Activated naive CD8-positive, alpha-beta T cell treated with anti-CD3 and anti-CD28 coated beads, Interleukin-2, amount 50 U/mL, for 16 hours (primary cell): ENCODE results near the gene RIIAD1.
"Not testable (repeated sequence)": the region's sequence is repeated elsewhere in the genome, so short reads cannot be mapped to it uniquely, and the experiment has no call there.

ENCODE experiments used
- DNase-seq: peaks from one replicate; pipeline ENCODE4 v3.0.0-alpha.2; 2020; ENCODE audit warnings: low read depth, low spot score

The RIIAD1 gene, protein sequence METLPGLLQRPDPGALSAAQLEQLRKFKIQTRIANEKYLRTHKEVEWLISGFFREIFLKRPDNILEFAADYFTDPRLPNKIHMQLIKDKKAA

DNA sequence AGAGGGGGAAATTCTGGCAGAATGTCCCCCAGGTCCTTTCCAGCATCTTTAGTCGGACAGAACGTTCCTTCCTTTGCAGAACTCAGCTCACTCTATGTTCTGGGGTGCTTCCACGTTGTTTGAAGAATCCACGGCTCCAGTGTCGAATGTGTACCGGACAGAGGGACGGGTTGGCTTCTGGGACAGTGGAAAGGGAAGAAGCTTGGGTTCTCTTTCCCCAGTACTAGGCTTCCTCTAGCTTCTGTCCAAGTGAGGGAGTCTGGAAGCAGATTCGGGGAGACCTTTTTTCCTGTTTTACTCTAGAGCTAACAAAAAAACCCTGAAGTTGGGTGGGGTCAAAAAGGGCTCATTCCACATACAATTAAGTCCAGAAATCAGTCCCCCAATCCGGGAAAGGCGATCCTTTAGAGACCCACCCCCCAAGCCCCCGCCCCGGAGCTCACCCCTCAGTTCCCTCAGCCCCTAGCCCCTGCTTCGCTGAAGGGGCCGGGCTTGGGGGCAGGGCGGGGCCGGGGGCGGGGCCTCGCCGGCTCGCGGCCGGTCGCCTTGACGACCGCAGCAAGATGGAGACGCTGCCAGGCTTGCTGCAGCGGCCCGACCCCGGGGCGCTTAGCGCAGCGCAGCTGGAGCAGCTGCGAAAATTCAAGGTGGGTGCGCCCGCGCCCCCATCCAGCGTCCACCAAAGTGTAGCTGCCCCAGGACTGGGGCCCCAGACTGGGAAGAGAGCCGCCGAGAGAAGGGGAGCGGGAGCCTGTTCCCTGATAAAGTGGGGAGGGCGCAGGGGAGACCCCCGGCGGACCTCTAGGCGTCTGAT, at the start of gene RIIAD1:
TSS of gene RIIAD1 (plus strand) at position 549 of the 814 bp plus-strand sequence. CDS start at position 564, 15 bp downstream.
- DNase-seq, result no peak

DNA sequence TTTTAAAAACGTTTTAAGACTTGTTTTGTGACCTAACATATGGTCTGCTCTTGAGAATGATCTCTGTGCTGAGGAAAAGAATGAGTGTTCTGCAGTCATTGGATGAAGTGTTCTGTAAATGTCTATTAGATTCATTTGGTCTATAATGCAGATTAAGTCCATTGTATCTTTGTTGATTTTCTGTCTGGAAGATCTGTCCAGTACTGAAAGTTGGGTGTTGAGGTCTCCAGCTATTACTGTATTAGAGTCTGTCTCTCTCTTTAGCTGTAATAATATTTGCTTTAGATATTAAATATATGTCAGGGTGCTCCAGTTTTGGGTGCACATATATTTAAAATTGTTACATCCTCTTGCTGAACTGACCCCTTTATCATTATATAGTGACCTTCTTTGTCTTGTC, 47.9 kb upstream of the RIIAD1 start:
- no peak for DNase-seq

DNA sequence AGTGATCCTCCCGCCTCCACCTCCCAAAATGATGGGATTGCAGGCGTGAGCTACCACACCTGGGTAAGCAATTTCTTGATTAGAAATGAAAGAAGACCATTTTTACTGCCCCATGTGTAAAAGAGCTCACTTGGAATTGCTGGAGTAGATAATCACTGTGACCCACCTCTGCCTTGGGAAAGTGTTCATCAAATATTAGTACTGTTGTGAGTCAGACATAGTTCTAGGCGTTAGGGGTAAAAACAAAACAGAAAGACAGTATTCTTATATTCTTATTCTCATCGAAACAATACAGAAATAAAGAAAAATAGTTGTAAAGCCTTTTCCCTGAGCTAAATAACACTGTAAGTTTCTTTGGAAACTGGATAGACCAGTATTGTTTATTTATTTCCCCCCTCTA, 40.9 kb upstream of the RIIAD1 start:
- DNase-seq, result no peak

DNA sequence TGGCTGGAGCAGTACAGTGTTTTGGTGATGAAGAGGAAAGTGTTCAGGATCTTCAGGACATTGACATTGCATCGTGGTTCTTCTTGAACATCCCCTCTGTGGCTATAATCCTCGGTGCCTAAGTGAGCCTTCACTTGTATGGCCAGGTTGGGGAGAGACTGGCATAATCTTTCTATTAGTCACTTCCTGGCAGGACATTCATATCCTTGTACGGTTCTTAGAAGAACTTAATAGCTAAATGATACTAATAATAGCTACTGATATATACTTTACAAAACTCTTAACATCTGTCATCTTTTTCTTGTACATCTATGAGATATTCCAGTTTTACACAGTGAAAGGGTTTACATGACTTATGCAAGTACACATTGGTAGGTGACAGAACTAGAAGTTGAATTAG, 40.5 kb upstream of the RIIAD1 start:
- no peak for DNase-seq

DNA sequence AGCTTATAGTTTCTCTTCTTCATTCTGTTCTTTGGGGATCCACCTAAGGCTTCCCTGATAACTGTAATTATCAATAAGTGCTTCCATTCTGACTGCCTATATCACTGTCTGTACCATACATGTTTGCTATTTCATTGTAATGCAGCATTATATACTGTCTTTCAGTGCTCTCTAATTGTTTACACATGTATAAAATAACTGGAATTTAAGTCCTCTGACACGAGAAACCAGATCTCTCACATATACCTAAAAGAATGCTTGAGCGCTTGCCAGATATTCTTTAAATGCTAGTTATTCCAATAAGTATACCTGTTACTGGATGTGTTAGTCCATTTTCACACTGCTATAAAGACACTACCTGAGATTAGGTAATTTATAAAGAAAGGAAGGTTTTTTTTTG, 39.4 kb upstream of the RIIAD1 start:
- no peak for DNase-seq

DNA sequence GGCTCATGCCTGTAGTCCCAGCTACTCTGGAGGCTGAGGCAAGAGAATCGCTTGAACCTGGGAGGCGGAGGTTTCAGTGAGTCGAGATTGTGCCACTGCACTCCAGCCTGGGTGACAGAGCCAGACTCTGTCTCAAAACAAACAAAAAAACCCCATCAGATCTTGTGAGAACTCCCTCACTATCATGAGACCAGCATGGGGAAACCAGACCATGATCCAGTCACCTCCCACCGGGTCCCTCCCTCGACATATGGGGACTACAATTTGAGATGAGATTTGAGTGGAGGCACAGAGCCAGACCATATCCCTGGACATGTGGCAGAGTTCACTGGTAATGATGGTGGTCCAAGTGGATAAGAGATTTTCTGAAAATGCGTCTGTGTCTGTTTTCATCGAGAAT, 38.4 kb upstream of the RIIAD1 start:
- DNase-seq, result not testable (repeated sequence)

DNA sequence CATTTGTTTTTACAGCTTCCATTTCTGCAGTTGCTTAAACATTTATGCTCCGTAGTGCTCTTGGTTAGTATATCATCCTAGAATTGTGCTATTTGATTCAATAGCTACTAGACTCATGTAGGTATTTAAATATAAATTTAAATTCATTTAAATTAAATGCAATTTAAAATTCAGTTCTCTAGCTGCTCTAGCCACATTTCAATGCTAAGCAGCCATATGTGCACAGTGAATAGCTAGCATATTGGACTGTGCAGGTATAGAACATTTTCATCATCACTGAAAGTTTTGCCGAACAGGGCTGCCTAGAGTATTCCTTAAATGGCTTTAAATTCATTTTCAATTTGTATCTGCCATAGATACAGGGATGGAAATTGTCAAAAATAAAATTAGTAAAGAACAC, 37.2 kb upstream of the RIIAD1 start:
- no peak for DNase-seq

DNA sequence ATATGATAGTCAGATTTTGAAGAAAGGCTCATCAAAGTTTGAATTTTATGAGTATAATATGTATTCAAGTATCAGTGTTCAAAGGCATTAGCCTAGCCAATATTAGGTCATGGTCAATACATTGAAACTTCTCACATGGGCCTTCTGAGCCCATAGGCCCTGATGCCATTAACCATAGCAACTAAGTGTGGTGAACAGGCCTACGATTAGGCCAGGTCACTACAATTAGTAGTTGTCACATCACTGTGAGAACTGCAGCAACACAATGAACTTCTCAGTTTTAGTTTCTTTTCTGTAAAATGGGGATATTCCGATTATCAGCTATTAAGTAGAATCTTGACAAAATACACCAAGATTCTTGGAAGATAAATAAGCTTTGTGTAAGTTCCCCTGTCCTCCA, 34.8 kb upstream of the RIIAD1 start:
- no peak for DNase-seq

DNA sequence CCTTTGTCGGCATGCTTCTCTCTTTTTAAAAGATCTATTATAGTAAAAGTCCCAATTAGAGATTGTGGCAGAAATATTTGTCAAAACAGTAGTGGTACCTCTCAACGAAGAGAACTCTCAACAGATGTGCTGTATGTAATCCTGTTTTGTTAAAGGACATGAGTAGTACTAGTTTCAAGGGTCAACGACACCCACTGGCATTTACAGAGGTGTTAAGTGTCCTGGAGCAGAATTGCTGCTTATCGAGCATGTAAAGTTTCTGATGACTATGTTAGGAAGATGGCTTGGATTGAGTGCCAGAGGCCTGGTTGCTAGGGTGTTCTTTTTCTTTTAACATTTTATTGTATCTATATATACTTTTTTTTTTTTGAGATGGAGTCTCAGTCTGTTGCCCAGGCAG, 31.8 kb upstream of the RIIAD1 start:
- DNase-seq, result no peak

DNA sequence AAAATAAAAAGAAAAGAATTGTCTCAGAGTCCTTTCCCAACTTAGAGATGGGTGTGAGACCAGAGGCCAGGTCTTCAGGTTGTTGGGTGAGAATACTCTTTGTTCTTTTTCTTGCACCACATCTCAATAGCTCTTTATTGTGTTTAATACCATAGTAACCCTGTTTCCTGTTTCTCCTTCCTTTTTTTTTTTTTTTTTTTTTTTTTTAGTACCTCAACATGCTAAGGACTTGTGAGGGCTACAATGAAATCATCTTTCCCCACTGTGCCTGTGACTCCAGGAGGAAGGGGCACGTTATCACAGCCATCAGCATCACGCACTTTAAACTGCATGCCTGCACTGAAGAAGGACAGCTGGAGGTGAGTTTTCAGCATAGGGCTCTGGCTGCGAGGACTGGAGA, 29.1 kb upstream of the RIIAD1 start:
- DNase-seq, result no peak

DNA sequence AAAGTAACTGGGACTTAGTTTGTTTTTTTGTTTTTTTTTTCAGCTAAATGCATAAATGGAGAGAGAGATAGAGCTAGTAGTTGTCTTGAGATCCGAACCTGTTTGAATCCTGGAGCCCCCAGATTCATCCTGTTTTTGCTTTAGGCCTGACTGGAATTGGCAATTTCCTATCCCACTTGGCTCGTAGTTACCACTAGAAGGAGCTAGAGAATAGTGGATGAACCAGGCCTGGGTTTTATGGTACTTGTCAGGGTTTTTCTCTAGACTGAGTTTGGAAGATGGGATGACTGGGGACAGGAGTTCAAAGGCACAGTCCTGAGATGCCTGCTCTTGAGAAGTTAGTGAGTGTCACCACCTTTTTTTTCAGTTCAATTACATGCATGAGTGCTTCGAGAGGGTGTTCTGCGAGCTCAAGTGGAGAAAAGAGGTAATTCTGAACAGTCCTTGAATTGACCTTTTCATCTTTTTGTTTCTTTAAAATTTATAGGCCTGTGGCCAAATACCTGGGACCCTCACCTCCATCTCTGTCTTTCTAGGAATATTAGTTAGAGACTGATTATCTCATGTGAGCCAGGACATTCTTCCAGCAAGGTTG, 28.2 kb upstream of the RIIAD1 start:
- DNase-seq, result no peak

DNA sequence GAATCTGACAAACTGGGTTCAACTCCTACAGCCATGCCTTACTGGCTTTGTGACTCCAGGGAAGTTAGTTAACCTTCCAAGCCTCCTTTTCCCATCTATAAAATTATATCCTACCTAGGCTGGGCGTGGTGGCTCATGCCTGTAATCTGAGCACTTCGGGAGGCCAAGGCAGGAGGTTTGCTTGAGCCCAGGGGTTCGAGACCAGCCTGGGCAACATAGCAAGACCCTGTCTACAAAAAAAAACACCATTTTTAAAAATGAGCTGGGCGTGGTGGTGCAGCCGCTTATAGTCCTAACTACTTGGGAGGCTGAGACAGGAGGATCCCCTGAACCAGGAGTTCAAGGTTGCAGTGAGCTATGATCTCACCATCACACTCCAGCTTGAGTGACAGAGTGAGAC, 19.8 kb upstream of the RIIAD1 start:
- no peak for DNase-seq

DNA sequence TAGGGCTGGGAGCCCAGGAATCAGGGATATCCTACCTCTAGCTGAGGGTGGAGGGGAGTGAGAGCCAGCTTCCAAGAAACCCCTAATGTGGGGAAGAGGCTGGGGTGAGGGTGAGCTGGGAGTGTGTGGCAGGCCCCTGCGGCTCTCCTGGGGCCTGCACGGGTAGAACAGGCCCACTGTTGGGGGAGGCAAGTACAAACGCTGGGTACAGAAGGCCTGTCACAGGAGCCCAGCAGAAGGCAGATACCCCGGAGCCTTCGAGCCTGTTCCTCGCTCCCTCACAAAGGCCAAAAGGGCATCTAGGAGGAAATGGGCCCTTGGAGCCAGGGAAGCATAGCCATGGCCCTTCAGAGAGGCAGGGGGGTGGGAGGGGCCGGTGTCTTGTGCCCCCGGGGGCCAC, 18.4 kb upstream of the RIIAD1 start:
- no peak for DNase-seq

DNA sequence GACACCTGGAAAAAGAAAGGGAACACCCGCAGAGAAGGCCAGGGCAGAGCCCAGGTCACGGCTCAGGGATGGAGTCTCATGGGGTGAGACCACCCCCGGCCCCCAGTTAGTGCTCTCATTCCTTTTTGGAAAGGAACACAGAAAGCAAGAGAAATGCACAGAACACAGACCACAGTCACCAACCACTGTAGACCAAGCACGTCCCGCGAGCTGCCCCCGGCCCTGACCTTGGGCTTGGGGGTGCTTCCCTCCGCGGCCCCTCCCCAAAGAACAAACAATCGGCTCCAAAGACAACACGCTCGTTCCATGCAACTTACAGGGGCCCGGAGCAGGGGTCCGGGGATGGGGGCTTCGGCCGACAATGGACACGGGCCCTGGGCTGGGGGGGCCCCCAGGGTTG, 17.5 kb upstream of the RIIAD1 start:
- no peak for DNase-seq

DNA sequence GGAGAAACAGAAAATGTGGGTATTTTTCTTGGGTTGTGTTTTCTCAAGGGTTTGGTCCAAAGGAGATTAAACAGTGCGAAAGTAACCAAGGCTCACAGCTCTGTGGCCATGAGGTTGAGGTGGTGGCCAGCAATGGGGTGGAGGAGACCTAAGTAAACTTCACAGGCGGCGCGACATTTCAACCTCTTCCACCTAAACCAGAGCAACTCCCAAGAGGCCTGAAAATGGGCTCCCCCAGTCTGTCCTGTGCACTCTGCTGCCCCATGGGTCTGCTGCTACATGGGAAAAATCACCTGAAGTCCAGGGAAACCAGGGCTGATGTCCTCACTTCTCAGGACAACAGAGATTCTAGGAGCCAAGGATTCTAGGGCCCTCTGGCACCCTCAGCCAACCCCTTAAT, 17.1 kb upstream of the RIIAD1 start:
- no peak for DNase-seq

DNA sequence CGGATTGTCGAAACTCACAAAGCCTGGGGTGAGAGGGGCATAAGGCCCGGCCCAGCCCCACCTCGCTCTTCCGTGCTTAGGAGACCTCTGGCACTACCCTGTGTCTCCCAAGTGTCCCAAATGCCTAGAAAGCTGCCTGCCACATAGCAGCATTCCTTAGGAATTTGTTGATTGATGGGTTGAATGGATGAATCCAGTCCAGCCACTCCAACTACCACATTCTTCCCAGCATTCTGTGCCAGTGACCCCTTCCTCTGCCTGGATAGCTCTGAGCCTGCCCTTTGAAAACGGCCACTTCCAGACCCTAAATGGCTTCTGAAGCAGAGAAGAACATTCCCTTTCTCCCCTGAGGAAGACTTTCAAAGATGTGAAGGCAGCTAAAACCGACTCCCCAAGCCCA, 16.2 kb upstream of the RIIAD1 start:
- no peak for DNase-seq

DNA sequence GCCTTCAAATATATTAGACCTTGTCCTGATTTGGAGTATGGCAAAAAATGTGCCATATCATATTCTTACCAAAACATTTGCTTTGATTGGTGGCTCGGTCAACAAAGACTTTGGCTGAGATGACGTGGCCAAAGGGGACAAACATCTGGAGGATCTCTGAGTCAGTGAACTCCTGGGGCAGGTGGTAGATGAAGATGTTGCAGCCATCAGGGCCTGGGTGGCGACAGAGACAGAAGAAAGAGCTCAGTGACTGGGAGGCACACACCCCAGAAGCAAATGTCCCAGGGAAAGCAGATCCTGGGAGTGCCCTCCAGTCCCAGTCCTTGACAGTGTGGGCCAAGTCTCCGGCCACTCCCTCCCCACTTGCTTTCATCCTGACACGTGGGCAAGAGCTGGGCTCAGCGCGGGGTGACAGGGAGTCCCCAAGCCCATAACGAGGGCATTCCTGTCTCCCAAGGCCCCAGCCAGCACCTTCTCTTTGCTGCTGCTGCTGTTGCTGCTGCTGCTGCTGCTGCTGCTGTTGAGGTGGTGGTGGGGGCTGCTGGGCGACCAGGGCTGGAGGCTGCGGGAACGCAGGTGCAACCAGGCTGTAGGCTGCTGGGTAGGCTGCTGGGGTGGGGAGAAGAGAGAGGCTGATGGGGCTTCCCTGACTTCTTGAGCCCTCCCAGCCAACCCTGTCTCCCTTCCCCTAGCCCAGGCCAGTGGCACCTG, 15.4 kb upstream of the RIIAD1 start:
- DNase-seq, result no peak

DNA sequence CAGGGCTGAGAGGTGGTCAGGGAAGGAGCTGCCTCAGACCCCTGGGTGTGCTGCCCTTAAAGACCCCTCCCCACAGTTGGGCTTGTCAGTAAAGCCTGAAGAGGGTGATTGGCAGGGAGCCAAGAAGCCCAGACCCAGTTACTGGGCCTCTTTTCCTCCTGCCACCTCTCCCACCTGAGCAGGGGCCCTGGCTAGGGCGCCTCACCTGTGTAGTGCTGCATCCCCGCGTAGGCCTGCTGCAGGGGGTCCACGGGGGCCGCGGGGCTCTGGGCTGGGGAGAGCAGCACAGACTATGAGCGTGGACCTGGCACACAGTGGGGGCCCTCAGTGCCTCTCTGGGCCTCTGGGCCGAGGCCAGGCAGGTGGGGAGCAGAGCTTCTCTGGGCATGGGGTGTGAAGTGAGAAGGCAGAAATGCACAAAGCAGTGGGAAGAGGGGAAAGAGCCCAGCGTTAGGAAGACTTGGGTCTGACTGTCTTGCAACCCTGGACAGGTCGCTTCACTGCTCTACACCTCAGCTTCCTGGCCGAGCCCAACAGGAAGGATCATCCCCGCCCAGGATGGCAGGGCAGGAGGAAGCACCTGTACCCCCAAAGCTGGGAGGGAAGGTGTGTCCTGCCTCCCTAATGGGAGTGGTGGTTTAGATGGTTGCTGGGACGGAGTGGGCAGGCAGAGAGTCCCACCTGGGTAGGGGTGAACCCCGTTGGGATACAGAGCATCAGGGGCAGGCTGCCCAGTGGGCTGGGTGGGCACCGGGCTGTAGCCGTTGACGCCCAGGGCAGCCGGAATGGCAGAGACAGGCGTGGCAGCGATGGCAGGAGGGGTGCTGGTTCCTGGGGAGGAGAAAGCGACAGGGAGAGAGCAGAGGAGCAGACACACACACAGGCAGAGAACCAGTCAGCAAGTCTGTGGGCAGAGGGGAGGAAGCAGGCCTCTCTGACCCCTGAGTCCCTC, 14.6 kb upstream of the RIIAD1 start:
- no peak for DNase-seq

DNA sequence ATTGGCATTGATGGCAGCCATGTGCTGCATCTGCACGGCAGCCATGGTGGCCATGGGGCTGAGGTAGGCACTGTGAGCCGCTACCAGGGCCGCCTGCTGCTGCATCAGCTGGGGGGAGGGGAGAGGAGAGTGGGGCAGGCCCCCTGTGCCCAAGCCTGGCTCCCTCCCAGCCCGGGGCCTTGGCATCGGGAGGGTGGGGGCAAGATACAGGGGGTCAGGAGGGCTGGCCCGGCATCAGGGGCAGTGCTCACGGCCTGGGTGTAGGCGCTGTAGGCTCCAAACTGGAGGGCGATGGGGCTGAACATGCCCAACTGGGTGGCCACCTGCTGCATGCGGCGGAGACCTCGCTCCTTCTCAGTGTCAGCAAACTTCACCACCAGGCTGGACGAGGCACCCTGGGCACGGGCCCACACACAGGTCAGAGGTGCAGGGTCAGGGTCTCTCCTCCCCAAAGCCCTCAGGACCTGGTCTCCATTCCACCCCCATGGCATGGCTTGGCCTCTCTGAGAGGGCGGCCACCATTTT, 13.7 kb upstream of the RIIAD1 start:
- DNase-seq, result no peak

DNA sequence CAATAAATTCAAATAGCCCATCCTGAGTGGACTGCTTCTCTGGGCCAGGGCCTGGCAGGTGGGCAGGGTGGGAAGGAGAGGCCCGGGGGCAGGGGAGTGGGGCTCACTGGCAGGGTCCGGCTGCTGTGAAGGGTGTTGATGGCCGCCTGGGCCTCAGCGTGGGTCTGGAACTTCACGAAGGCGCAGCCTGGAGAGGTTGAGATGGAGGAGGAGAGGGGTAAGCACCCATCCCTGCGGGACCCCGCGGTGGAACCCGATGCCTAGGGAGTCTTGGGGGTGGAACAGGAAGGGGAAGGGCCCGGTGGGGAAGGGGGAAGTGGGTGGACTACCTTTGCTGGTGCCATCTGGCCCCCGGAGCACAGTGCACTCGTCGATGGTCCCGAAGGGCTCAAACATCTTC, 12.4 kb upstream of the RIIAD1 start:
- no peak for DNase-seq

DNA sequence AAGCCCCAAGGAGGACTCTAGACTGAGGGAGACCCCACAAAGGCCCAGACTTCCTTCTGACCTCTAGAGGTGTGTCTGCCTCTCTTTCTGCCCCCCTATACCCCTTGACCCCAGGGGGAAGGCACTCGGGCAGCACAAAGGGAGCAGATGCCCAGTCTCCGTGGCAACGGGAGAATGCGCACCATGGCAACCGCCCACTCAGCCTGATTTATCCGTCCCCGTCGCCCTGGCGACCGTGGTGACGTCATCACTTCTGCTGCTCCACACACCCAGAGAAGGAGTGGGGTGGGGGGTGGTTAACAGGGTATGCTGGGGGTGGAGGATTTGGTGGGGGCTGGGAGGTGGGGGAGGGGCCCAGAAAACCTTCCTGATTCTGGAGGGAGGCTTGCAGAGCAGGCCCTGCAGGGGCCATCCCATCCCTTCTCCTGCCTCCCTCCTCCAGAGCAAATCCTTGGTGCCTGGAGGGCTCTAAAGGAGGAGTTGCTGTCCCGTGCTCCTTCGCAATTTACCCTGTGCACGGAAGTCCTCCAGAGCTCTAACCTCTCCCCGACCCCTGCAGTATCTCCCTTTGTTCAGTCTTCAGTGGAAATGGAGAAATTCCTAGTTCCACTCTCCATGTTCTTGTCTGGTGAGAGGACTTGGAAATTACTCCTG, 11.0 kb upstream of the RIIAD1 start:
- DNase-seq, result no peak
